Measurements from ENCODE around the gene DYNC1H1. TPM values are rescaled to one million over a fixed set of nuclear protein-coding genes. Genes with fewer than 3 reads are reported as not detected.

Gene DYNC1H1
- total RNA-seq, 1 donor from 2014 or later: 677 TPM

DNA sequence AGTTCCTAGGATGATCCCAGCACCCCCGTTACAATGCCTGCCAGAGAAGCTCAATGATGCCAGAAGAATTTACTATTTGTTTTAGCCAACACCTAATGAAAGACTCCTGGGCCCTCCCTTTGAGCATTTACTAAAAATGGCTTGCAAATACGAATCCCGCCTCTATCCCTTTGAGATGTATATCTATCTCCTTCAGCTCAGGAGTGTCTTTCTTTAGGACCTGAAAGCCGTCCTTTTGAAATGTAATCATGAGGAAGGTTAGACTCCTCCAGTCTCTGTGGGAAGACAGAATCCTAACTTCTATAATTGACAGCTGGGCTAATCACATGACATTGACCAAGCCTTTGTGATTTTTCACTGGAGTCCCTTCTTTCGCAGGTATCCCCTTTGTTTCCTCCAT, 19.2 kb upstream of the DYNC1H1 start:
- DNase-seq: no peak

- no peak for DNase-seq
Measured at GRCh38 chr14:101947577-101947903, 16.8 kb upstream of the DYNC1H1 start.

DNA sequence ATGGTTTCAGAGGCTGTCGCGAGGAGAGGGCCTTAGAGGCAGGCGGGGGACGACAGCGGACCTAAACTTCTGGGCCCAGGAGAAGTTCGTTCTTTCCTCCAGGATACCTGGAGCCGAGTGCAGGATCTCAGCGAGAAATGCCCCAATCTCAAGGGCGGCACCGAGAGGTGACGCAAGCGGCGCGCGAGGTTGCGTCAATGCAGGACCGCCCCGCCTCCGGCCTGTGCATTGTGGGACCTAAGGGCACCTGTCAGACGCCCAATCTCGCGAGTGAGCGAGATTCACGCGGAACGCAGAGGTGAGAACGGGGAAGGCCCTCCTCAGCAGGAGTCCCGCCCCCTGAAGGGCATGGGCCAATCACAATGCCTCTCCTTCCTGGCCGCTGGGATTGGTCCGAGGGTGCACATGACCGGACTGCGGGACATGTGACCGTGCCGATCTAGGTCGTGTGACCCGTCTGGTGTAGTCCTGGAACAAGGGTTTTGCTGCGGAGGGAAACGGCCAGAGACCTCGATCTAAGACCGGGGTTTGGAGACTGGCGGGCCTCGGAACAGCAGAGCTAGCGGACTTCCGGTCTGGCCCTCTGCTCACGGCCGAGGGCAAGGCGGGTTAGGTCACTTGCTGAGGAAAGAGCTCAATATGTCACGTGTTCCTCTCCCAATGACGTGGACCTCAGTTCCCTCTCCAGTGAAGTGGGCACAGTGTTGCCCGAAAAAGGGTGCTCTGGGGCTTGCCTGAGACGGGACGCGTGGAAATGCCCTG, 16.3 kb upstream of the DYNC1H1 start:
- DNase-seq: peak; percentile 99

DNA sequence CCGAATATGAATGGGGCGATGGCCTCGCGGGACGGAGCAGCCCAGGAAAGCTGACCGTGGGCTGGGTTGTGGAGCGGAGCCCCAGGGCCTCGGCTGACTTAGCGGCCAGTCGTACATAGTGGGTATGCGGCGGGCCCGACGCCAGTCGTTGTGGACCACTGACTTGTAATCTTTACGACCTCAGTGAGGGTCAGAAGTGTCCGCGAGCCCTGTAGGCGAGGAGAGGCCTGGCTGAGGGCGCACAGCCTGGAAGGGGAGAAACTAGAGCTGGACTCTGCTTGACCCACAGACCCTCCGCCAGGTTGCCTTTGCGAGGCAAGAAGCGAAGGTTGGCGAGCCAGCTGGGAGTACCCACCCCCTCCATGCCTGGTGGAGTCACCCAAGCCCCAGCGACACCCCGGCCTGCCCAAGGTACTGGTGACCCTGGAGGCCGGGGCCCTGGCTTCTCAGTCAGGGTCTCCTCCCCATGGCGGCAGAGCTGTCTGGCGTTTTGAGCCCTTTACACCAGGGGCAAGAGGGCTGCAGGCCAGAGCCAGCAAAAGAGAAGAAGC, 15.6 kb upstream of the DYNC1H1 start:
- DNase-seq: no peak

GRCh38 chr14:101950100-101950499, 14.3 kb upstream of the DYNC1H1 start:
- no peak for DNase-seq

- DNase-seq: no peak
Measured at GRCh38 chr14:101950516-101951215, 13.7 kb upstream of the DYNC1H1 start.

DNA sequence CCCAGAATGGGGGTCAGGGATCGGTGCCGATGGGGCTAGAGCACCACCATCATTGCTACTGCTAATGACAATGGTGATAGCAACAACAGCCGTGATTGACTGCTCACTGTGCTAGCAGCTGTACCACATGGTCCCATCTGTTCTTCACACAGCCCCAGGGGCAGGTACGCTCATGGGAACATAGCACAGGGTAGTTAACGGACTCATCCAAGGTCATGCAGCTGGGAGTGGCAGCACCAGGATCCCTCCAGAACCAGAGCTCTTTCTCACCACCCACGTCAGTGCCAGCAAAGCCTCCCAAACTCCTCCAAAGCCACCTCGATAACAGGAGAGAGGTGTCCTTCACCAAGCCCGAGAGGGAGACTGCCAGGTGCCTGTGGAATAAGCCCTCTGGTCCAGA, 11.2 kb upstream of the DYNC1H1 start:
- no peak for DNase-seq

DNA sequence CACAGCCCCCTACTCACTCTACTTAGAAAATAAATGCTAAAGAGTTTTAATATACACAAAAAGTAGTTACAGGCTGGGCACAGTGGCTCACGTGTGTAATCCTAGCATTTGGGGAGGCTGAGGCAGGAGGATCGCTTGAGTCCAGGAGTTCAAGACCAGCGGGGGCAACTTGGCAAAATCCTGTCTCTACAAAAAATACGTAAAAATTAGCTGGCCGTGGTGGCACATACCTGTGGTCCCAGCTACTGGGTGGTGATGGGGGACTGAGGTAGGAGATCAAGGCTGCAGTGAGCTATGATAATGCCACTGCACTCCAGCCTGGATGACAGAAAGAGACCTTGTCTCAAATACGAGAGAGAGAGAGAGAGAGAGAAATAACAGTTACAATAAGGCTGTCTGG, 9.9 kb upstream of the DYNC1H1 start:
- no peak for DNase-seq

- DNase-seq: no peak
Measured at GRCh38 chr14:101955695-101956161, 8.6 kb upstream of the DYNC1H1 start.

DNA sequence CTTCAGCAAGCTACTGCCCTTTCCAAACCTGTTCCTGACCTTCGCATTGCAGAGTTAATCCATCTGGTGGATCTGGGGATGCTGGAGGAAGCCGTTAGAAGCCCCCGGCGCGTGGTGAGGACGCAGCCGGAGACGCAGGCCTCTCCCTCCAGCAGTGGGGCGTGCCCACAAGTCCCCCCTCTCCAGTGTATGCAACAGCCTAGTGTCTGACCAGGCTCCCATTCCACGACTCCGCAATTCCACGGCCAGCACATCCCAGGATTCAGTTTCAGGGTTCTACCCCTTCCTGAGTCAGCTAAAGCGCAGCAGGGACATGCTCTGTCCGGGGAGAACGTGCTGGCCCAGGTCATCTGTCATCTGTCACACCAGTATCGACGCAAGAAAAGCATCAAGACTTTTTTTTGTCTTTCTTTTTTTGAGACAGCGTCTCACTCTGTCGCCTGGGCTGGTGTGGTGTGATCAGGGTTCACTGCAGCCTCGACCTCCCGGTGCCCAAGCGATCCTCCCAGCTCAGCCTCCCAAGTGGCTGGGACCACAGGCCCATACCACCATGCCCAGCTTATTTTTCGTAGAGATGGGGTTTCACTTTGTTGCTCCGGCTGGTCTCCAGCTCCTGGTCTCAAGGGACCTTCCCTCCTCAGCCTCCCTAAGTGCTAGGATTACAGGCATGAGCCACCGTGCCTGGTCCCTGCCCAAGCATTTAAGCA, 8.0 kb upstream of the DYNC1H1 start:
- DNase-seq: no peak

- no peak for DNase-seq
Measured at GRCh38 chr14:101957406-101958234, 6.8 kb upstream of the DYNC1H1 start.

- no peak for DNase-seq
Measured at GRCh38 chr14:101958418-101959180, 5.8 kb upstream of the DYNC1H1 start.

- no peak for DNase-seq
Measured at GRCh38 chr14:101959277-101959676, 5.1 kb upstream of the DYNC1H1 start.

GRCh38 chr14:101960225-101960624, 4.1 kb upstream of the DYNC1H1 start:
- DNase-seq: no peak

DNA sequence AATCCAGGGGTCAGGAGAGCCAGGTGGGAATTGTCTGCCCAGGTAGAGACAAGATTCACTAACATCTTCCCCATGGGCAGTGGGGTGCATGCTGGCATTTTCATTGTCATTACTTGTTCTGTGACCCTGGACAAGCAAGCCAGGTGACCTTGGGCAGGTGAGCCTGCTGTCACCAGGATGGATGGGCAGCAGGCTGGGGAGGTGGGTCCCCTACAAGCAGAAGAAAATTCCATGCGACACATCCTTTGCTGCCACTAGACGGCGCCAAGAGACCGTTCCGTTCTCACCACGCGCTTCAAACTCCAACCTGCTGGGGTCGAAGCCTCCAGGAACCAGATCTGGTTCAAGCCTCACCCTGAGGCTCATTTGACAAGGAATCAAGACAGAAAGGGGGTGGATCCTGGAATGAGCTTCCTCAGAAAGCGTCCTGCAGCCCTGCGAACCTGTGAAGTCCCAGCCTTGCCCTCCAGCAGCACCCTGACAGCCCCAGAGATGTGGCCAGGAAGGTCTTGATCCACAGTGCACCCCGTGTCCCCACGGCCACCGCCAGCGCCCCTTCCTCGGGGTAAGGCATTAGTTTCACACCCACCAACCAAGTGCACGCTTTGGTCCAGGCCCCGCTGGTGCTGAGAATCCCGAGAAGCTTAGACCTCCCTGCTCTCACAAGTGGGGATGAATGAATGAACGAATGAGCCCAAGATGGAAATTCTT, 3.2 kb upstream of the DYNC1H1 start:
- peak; percentile 38 for DNase-seq

DNA sequence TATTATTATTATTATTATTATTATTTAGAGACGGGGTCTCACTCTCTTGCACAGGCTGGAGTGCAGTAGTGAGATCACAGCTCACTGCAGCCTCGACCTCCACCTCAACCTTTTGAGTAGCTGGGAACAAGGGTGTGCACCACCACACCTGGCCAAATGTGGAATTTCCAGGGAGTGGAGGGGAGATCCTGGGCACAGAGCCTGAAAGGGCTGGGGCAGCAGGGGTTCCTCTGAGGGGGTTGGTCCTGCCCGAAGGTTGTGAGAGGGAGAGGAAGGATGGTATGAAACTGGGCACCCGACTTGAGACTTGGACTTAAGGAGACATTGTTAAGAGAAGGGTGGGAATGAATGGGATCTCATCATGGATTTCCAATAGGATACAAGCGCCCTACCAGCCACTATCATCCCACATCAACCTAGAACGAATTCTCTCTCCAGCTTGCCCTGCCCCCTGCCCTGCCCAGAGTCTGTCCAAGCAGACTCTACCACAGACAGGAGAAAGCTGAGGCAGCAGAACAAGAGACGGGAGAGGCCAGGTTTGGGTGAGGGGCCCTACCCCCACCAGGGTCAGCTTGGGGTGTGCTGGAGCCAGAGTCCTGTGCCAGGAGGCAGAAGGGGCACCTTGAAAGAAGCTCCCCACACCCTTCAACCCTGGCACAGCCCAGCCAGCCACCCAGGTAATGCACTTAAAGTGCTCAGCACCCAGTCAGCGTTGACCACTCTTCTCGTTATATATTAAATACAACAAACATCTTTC, 2.4 kb upstream of the DYNC1H1 start:
- DNase-seq: no peak

GRCh38 chr14:101962503-101962874, 1.9 kb upstream of the DYNC1H1 start:
- peak; percentile 30 for DNase-seq

DNA sequence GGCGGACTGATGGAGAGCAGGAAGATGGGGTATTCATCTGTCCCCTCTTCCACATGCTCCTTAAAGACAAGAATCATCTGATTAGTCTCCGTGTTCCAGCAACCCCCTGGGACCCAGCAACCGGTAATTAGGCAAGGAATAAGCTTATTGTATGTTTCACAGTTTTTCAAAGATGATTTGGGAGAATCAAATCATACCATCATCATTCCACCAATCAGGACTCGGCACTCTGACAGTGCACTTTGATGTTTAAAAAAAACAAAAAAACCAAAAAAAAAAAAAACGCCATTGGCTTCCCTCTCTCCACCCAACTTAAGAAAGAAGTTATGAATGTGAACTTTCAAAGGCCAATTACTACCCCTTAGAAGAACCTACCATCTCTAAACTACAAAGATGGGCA, 1.3 kb upstream of the DYNC1H1 start:
- DNase-seq: no peak

GRCh38 chr14:101963656-101964296, 597 bp upstream of the DYNC1H1 start:
- DNase-seq: no peak

DNA sequence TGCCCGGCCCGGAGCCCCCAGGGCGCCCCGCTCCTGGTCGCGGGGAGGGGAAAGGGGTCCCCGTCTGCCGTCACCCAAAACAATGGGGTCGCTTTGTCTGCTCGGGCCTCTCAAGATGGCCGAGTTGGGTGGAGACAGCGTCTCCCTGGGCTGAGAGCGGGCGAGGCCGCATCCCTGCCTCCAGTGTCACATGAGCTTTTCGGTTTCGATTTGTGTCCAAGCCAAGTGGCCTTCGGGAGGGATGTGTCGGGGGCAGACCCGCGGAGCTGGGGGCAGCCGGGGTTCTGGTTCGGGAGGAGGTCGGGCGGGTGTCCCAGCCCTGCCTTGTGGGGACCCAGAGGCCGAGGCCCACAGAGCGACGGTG, 790 bp downstream of the DYNC1H1 start:
- peak; percentile 57 for DNase-seq

All from occipital lobe (tissue), 2 donors.